Hepatic stellate cell (primary cell): ENCODE measurements around the gene FES.
"Not testable (repeated sequence)": the region's sequence is repeated elsewhere in the genome, so short reads cannot be mapped to it uniquely, and the experiment has no call there.

ENCODE experiments used
- DNase-seq: peaks from one replicate; pipeline ENCODE4 v3.0.0; 2011; ENCODE audit warnings: low spot score

Gene FES

GRCh38 chr15:90862487-90862886 lies 21.8 kb upstream of the FES start:
- DNase-seq, result no peak

GRCh38 chr15:90862964-90863778 lies 21.1 kb upstream of the FES start:
- no peak for DNase-seq

- no peak for DNase-seq
These were observed 20.3 kb upstream of the FES start for GRCh38 chr15:90863987-90864386.

- no peak for DNase-seq
These were observed 19.8 kb upstream of the FES start for GRCh38 chr15:90864507-90864906.

- DNase-seq, result no peak
These were observed 18.6 kb upstream of the FES start for GRCh38 chr15:90865702-90866101.

GRCh38 chr15:90866161-90866715 lies 18.1 kb upstream of the FES start:
- no peak for DNase-seq

GRCh38 chr15:90866800-90867199 lies 17.5 kb upstream of the FES start:
- DNase-seq, result no peak

- DNase-seq, result no peak
These were observed 16.0 kb upstream of the FES start, which contains the start of gene FURIN for GRCh38 chr15:90868261-90868689. Gene FURIN (plus strand): TSS chr15:90868588. CDS start chr15:90875741, 7,153 bp downstream.

- DNase-seq, result no peak
These were observed 15.2 kb upstream of the FES start for GRCh38 chr15:90869140-90869541.

- DNase-seq, result peak; percentile 76
These were observed 14.5 kb upstream of the FES start for GRCh38 chr15:90869601-90870353.

GRCh38 chr15:90870354-90871138 lies 13.8 kb upstream of the FES start:
- no peak for DNase-seq

GRCh38 chr15:90871139-90871715 lies 13.1 kb upstream of the FES start:
- DNase-seq, result no peak

GRCh38 chr15:90871716-90872485 lies 12.4 kb upstream of the FES start:
- DNase-seq, result no peak

GRCh38 chr15:90872486-90873184 lies 11.7 kb upstream of the FES start:
- DNase-seq, result peak; percentile 88

- no peak for DNase-seq
These were observed 10.8 kb upstream of the FES start for GRCh38 chr15:90873488-90873997.

- DNase-seq, result no peak
These were observed 10.2 kb upstream of the FES start for GRCh38 chr15:90873998-90874605.

- DNase-seq, result not testable (repeated sequence)
These were observed 9.3 kb upstream of the FES start for GRCh38 chr15:90874986-90875385.

GRCh38 chr15:90875549-90875981 lies 8.7 kb upstream of the FES start:
- DNase-seq, result no peak

- no peak for DNase-seq
These were observed 8.3 kb upstream of the FES start for GRCh38 chr15:90876046-90876445.
